Measurements from ENCODE around the gene SHROOM1.

DNA sequence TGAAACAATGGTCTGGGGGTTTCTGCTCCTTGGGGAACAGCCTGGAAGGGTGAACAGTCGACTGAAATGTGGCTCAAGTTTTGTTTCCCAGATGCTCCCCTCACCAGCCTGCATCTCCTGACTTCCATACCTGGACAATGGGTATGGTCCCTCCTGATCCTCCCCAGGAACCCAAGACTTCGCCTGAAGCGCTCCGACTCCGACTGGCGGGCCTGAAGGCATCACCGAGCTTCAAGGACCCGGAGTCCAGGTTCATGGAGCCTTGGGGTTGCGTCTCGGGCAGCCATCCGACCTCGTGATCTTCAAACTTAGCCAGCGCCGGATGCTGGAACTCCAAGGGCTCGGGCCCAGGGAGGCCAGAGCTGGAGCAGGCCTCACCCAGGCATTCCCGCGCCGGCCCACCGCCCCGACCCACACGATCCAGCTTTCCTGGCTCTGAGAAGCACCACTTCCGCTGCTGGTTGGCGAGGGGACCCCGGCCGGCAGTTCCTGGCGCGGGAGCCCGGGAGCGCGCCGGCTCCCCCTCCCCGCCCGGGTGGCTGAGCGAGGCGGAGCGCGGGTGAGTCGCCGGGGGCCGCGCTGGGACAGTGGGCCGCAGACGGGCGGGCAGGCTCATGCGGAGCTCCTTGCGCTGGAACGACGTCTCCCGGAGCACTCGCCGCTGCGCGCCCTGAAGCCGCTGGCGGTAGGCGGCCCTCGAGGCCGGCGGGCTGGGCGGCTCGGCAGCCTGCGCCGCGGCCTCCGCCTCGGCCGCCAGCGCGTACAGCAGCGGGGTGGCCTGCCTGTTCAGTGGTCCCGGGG, 5.2 kb downstream of the SHROOM1 start:
- TF ChIP-seq, protein P1, sequence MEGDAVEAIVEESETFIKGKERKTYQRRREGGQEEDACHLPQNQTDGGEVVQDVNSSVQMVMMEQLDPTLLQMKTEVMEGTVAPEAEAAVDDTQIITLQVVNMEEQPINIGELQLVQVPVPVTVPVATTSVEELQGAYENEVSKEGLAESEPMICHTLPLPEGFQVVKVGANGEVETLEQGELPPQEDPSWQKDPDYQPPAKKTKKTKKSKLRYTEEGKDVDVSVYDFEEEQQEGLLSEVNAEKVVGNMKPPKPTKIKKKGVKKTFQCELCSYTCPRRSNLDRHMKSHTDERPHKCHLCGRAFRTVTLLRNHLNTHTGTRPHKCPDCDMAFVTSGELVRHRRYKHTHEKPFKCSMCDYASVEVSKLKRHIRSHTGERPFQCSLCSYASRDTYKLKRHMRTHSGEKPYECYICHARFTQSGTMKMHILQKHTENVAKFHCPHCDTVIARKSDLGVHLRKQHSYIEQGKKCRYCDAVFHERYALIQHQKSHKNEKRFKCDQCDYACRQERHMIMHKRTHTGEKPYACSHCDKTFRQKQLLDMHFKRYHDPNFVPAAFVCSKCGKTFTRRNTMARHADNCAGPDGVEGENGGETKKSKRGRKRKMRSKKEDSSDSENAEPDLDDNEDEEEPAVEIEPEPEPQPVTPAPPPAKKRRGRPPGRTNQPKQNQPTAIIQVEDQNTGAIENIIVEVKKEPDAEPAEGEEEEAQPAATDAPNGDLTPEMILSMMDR (conservative IDR thresholded peaks at IDR 0.05; ENCODE audit: low read depth, low read length), result no peak
- no peak for TF ChIP-seq EZH2 (IDR thresholded peaks at IDR 0.05; ENCODE audit: borderline replicate concordance, low read depth, low read length, poor library complexity, severe bottlenecking)
